ENCODE data around the gene TNNI3.

Gene TNNI3

DNA sequence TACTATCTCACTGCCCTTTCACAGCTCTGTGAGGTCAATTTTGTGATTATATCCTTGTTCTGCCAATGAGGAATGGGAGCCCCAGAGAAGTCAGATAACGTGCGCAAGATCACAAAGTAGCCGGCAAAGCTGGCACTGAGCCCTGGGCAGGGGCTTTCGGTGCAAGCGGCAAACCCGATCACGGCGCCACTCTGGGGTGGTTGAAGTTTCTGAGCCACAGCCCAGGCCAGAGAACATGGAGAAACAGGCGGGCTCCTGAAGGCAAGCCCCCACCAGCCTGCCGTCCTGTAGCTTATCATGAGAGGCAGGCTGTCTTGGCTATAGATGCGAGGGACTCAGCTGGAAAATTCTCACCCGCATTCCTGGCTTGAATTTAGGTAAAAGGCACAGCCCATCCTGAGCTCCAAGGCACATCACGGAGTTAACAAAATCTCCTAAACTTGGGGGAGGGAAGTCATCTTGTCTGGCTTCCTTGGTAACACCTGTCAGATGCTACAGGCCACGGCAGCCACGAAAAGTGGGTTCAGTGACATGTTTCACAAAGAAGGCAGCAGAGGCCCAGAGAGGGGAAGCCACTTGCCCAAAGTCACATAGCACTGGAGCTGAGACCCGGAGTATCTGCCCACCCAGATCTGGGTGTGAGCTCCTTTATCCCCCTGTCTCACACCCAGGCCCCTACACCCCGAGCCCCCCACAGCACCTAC lies 21.0 kb downstream of the TNNI3 start:
- H3K79me2 ChIP-seq (ENCODE audit: low read length), result no peaks in the 10 kb centered on the region
- H3K9me2 ChIP-seq (replicated peaks; ENCODE audit: insufficient read depth, low read length), result no peaks in the 10 kb centered on the region
- peaks cover 90% of the 10 kb centered on the region for H3K27me3 ChIP-seq (replicated peaks; ENCODE audit: insufficient read depth, low read length)
- DNase-seq, result no peak
- H2AFZ ChIP-seq (ENCODE audit: low read length), result no peak overlapping the region
- no peak overlapping the region for H3K4me2 ChIP-seq (ENCODE audit: low read depth, low read length)
- H3K4me3 ChIP-seq (ENCODE audit: low read length), result no peak overlapping the region
- H3F3A ChIP-seq (ENCODE audit: insufficient read depth, low read length), result peaks cover 5% of the 10 kb centered on the region; the same call in 1 of the 2 replicates
- H3K36me3 ChIP-seq (replicated peaks; ENCODE audit: insufficient read depth, low read length), result no peaks in the 10 kb centered on the region
- 0 out of 2 replicates have a peak, but pooled peaks cover 3% of the 10 kb centered on the region for H3K4me1 ChIP-seq (ENCODE audit: low read length)
- no peak overlapping the region for H3K27ac ChIP-seq (ENCODE audit: low read length)
- H3K9me3 ChIP-seq (replicated peaks; ENCODE audit: insufficient read depth, low read length), result no peaks in the 10 kb centered on the region
- no peak for TF ChIP-seq EZH2 (optimal IDR thresholded peaks at IDR 0.05; ENCODE audit: low read depth, low read length)
- no peak for TF ChIP-seq EZH2phosphoT487 (IDR thresholded peaks at IDR 0.05; ENCODE audit: low read length)
- TF ChIP-seq, protein P1, sequence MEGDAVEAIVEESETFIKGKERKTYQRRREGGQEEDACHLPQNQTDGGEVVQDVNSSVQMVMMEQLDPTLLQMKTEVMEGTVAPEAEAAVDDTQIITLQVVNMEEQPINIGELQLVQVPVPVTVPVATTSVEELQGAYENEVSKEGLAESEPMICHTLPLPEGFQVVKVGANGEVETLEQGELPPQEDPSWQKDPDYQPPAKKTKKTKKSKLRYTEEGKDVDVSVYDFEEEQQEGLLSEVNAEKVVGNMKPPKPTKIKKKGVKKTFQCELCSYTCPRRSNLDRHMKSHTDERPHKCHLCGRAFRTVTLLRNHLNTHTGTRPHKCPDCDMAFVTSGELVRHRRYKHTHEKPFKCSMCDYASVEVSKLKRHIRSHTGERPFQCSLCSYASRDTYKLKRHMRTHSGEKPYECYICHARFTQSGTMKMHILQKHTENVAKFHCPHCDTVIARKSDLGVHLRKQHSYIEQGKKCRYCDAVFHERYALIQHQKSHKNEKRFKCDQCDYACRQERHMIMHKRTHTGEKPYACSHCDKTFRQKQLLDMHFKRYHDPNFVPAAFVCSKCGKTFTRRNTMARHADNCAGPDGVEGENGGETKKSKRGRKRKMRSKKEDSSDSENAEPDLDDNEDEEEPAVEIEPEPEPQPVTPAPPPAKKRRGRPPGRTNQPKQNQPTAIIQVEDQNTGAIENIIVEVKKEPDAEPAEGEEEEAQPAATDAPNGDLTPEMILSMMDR (IDR thresholded peaks at IDR 0.05; ENCODE audit: low read length), result no peak
- H3K9ac ChIP-seq (ENCODE audit: low read length), result no peak overlapping the region
- H4K20me1 ChIP-seq (ENCODE audit: insufficient read depth, low read length), result no peaks in the 10 kb centered on the region

DNA sequence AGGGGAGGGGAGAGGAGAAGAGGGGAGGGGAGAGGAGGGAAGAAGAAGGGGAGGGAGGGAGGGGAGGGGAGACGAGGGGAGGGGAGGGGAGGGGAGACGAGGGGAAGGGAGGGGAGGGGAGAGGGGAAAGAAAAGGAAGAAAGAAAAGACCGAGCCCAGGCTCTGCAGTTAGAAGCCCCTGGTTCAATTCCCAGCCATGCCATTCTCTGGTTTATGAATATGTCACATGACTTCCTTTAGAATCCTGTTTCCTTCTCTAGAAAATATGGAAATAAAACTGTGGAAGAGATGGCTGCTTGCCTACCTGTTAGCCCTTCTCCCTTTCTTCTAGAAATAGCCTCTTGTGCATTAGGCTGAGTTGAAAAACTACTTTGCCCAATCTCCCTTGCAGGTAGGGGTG lies 22.8 kb downstream of the TNNI3 start:
- H3K9me3 ChIP-seq (replicated peaks; ENCODE audit: insufficient read depth, low read length), result no peaks in the 10 kb centered on the region
- DNase-seq, result no peak
- H2AFZ ChIP-seq (ENCODE audit: low read length), result no peak overlapping the region
- no peaks in the 10 kb centered on the region for H3K36me3 ChIP-seq (replicated peaks; ENCODE audit: insufficient read depth, low read length)
- H3F3A ChIP-seq (ENCODE audit: insufficient read depth, low read length), result peaks cover 5% of the 10 kb centered on the region; the same call in 1 of the 2 replicates
- H3K79me2 ChIP-seq (ENCODE audit: low read length), result no peaks in the 10 kb centered on the region
- H3K9ac ChIP-seq (ENCODE audit: low read length), result no peak overlapping the region
- H3K27me3 ChIP-seq (replicated peaks; ENCODE audit: insufficient read depth, low read length), result peaks cover 89% of the 10 kb centered on the region
- no peak overlapping the region for H3K4me3 ChIP-seq (ENCODE audit: low read length)
- 0 out of 2 replicates have a peak, but pooled peaks cover 3% of the 10 kb centered on the region for H3K4me1 ChIP-seq (ENCODE audit: low read length)
- no peak for TF ChIP-seq EZH2 (optimal IDR thresholded peaks at IDR 0.05; ENCODE audit: low read depth, low read length)
- TF ChIP-seq EZH2phosphoT487 (IDR thresholded peaks at IDR 0.05; ENCODE audit: low read length), result no peak
- TF ChIP-seq, protein P1 (IDR thresholded peaks at IDR 0.05; ENCODE audit: low read length), result no peak
- H3K27ac ChIP-seq (ENCODE audit: low read length), result no peak overlapping the region
- no peaks in the 10 kb centered on the region for H4K20me1 ChIP-seq (ENCODE audit: insufficient read depth, low read length)
- H3K4me2 ChIP-seq (ENCODE audit: low read depth, low read length), result no peak overlapping the region
- no peaks in the 10 kb centered on the region for H3K9me2 ChIP-seq (replicated peaks; ENCODE audit: insufficient read depth, low read length)

DNA sequence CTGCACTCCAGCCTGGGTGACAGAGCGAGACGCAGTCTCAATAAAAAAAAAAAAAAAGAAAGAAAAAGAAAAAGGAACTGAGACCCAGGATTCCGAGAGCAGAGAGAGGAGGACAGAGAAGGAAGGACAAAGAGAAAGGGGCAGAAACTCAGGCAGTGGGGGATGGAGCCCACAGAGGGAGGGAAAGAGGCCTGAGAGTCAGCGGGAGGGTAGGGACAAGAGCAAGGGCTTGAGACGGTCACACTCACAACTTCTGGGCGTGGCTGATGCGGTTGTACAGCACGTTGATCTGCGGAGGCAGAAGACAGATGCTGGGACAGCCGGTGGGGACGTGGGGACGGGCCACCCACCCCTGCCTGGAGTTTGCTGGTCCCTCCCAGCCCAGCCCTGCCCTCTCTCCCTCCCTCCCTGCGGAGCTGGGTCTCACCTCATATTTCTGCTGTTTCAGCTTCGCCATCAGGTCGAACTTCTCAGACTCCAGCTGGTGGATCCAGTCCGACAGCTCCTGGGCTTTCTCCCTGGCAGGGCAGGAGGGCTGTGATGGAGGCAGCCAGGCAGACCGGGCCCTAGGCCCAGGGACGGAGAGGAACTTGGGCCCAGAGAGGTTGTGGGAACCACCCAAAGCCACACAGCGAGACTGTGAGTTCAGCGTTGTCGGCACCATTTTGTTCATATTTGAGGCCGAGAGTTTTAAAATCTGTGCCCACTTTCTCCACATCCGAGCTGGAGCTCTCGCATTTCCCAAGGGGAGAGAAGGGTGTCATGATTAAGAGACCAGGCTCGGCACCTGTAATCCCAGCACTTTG lies 23.7 kb downstream of the TNNI3 start:
- no peak overlapping the region for H2AFZ ChIP-seq (ENCODE audit: low read length)
- H3K27me3 ChIP-seq (replicated peaks; ENCODE audit: insufficient read depth, low read length), result peaks cover 89% of the 10 kb centered on the region
- no peaks in the 10 kb centered on the region for H3K36me3 ChIP-seq (replicated peaks; ENCODE audit: insufficient read depth, low read length)

More for the DNA sequence above, 23.7 kb downstream of the TNNI3 start:
- H3K4me3 ChIP-seq (ENCODE audit: low read length), result no peak overlapping the region
- no peaks in the 10 kb centered on the region for H3K9me3 ChIP-seq (replicated peaks; ENCODE audit: insufficient read depth, low read length)
- H3F3A ChIP-seq (ENCODE audit: insufficient read depth, low read length), result peaks cover 5% of the 10 kb centered on the region; the same call in 1 of the 2 replicates
- peak overlapping the region; percentile 12; the same call in 1 of the 2 replicates for H3K4me2 ChIP-seq (ENCODE audit: low read depth, low read length)
- H3K9ac ChIP-seq (ENCODE audit: low read length), result no peak overlapping the region
- H3K27ac ChIP-seq (ENCODE audit: low read length), result no peak overlapping the region
- H3K79me2 ChIP-seq (ENCODE audit: low read length), result no peaks in the 10 kb centered on the region
- H3K4me1 ChIP-seq (ENCODE audit: low read length), result 0 out of 2 replicates have a peak, but pooled peaks cover 3% of the 10 kb centered on the region
- no peak for DNase-seq
- no peaks in the 10 kb centered on the region for H3K9me2 ChIP-seq (replicated peaks; ENCODE audit: insufficient read depth, low read length)
- no peak for TF ChIP-seq EZH2 (optimal IDR thresholded peaks at IDR 0.05; ENCODE audit: low read depth, low read length)
- TF ChIP-seq, protein P1 (IDR thresholded peaks at IDR 0.05; ENCODE audit: low read length), result no peak
- no peak for TF ChIP-seq EZH2phosphoT487 (IDR thresholded peaks at IDR 0.05; ENCODE audit: low read length)
- H4K20me1 ChIP-seq (ENCODE audit: insufficient read depth, low read length), result no peaks in the 10 kb centered on the region
